HG02970 (cell line): ENCODE data around the gene ITGB8.

Experiments used
- ATAC-seq: cut with Tn5 transposase; IDR thresholded peaks from one replicate; pipeline ENCODE4 v1.9.1; 2021; ENCODE audit warnings: mild to moderate bottlenecking, moderate library complexity, moderate number of reproducible peaks; ENCODE audit not compliant: unreplicated experiment, low FRiP score

The ITGB8 gene

DNA sequence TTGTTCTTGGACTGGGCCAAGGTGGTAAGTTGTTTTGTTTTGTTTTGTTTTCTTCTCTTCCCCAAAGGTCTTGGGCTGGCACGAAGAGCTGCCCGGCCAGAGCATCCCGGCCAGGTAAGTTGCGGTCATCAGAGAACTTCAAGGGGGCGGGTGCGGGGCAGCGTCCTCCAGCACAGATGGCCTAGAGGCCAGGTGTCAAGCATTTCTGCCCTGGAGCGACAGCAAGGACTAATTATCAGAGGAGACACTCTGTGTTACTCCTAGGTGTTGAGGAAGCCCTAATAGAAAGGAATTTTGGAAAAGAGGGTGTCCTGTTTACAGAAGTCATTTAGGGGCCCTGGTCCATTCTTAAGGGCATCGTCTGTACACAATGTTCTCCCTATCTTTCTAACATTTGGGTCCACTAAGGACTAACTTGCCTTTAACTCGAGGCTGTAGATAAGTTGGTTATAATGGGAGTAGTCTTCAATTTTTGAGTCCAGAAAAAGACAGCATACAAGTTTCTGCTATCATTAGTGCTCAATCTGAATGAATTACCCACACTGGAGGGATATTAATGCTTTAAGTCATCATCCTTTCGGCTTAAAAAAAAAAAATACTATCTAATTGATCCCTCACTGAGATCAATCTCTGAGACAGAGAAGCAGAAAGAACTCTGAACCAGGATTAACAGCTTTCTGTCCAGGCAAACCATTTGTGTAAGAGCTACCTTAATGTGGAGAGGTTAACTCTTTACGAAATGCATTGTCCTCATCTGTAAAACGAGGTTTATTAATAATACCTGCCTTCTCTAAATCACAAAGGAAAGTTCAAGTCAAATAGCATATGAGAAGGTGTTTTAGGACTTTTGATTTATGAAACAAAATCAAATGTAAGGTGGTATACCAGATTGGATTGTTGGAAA lies 1.5 kb downstream of the ITGB8 start:
- no peak for ATAC-seq

DNA sequence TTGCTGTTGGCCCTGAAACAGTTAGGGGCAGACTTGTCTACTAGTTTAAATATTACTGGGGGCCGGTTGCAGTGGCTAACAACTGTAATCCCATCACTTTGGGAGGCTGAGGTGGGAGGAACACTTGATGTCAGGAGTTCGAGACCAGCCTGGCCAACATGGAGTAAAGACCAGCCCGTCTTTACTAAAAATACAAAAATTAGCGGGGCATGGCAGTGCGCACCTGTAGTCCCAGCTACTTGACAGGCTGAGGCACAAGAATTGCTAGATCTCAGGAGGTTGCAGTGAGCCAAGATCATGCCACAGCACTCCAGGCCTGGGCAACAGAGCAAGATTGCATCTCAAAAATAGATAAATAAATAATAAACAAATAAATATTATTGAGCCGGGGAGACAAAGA lies 7.6 kb downstream of the ITGB8 start:
- ATAC-seq = no peak

DNA sequence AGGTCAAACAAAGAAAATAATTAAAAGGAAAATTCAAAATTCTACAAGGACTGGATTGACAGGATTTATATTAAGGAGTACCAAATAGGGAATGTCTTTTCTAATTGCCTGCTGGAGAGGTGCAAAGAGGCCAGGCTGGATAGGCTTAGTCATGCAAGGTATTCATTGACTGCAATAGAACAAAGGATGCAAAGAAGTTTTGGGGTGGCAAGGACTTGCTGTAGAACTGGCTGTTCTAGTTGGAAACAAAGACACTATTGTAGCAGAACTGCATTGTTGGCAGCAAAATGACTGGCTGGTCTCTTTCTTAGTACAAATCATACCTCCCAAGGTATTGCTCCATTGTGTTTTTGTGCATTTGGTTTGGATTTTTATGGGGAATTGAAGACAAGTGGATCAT lies 10.1 kb downstream of the ITGB8 start:
- ATAC-seq = no peak

DNA sequence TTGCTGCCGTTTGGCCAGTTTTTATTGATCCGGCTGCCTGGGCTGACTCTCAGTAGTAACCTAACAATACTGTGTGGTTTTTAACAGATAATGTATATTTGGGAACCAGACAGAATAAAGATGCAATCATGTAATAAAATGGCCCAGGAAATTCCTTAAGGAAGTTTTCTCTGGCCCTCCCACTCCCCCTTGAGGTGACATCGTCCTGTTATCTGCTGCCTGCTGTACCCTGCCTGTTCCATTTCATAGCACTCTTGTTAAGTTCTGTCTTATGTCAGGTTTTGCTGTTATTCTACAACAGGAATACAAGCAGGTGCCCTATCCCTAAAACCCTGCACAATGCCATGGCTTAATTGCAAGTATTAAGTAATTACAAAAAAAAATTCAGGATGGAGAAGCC lies 12.5 kb downstream of the ITGB8 start:
- ATAC-seq = no peak

DNA sequence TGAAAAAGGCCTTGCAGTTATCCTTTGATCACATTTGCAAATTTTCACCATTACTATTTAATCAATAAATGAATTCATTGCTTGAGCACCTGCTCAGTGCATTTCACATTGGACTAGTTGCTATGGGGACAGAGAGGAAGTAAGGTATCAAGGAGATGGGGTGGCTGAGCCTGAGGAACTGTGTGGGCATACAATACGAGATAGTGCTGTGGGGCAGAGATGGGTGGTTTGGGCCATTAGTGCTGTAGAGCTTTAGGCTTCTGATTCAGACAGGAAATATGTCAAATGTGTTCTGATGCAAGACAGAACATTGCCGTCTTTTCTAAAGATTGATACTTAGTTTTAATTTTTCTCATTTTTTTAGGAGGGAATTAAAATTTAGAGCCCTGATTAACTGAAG lies 13.2 kb downstream of the ITGB8 start:
- no peak for ATAC-seq

DNA sequence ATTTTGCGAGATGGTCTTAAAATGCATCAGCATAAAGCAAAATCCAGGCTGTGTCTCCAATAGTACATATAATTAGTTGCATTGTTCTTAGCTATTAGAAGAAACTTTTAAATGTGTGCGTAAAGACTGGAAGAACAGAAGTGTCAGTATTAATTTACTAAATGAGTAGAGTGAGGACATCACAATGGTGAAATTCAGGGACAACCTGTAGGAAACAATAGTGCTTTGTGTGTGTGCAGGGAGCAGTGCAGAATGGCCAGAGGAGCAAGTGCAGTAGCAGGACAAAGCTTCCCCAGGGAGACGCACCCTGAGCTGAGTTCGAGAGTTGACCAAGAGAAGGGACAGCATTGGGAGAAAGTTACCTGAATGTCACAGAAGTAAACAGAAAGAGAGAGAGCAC lies 13.7 kb downstream of the ITGB8 start:
- ATAC-seq = no peak

DNA sequence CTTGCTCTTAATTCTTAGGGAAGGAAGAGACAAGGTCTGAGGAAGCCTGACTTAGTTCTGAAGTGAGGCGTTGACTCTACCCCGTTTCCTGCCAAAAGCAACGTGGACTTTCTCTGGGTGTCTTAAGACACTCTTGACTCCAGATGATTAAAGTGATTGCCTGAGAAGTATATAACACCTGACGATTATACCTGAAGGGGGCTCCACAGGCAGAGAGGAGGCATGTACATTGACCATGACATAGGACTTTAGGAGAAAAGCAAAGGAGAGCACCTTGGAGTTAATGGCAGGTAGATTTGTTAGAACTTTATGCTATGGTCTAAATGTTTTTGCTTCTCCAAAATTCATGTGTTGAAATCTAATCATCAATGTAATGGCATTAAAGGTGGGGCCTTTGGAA lies 15.9 kb downstream of the ITGB8 start:
- ATAC-seq = no peak

DNA sequence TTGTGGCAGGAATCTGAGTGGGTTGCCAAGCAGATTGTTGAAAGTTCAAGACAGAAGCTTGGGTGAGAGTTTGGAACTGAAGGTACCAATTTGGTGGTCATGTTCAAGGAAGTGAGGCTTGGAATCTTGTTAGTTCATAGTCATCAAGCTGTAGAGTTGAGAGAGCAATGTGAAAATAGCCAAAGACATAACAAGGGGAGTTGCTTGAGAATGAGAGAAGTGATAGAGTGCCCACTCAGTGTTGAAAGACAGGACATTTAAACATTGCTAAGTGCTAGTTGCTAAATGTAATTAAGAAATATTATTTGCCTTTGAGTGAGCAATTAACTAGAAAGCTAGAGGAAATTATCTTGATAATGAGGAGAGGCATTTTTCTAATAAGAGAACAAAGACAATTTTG lies 17.0 kb downstream of the ITGB8 start:
- ATAC-seq = no peak

DNA sequence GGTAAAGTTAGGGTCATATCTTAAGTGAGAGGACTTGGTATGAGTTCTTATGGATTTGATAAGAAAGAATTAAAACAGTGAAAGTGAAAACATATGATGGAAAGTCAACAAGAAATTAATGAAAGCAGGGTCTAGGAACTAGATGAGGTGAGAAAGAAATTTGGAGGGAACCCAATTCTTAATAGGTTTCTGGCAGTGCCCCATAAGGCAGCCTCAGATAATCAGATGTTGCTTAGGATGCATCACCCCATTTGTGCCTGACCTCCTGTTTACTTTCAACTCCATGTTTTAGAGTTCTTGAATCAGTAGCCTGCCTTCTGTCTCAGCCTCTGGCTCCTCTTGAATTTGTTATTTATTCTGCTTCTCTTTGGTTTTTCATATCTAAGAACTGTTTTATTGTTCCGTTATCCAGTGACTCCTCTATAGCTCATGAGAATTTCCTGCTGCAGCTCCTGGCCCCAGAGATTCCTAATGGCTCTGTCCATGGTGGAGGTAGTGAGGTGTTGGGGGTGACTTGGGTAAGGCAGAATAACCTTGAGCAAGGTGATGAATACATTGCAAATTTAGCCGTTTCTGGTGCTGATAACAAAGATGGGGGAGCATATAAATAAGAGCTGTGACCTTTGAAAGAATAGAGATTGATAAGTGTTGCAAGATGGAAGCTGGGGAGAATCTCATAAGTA lies 17.6 kb downstream of the ITGB8 start:
- ATAC-seq = no peak

DNA sequence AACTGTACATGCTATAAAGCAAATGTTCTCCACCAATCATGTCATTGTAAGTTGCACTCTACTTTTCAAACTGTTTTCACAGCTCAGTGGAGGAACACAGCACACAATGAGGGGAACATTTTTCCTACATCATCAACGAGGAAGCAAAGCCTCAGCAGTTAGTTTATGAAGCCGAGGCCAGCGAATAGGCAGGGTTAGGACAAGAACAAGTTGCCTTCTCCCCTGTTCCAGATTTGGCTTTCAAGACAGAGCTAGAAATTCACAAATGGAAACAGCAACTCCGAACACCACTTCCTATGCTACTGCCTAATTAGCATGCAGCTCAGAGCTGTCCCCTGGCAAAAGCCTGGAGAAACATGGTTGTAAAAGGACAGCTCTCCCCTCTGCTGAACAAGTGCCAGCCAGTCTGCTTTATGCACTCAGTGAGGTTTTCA lies 19.8 kb downstream of the ITGB8 start:
- no peak for ATAC-seq

DNA sequence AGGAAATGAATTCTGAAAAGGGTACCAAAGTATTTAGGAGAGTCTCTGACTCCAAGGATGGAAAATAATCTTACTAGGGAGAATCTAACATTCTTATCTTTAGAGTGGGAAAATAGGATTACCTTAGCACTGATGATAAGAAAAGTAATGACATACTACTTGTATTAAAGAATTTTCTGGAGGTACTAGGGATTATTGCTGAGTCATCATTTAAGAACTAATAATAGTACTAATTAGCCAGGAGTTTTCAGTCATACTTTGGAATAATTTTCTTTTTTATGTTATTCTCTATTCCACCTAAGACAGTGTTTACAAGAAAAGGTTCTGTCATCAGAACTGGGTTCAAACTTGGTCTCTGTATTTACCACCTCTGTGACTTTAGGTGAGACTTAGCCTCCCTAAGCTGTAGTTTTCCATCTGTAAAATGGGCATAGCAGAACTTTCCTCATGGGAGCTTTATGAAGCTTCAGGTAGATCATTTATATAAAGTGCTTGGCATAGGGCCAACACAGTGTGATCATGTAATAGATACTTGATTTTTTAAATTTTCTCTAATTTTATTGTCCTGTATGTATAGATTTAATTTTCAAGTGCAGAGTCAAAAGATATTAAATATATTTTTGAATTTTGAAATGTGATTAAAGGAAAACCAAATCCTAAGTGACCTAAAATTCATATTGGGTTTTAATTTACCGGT lies 20.4 kb downstream of the ITGB8 start:
- ATAC-seq = no peak

DNA sequence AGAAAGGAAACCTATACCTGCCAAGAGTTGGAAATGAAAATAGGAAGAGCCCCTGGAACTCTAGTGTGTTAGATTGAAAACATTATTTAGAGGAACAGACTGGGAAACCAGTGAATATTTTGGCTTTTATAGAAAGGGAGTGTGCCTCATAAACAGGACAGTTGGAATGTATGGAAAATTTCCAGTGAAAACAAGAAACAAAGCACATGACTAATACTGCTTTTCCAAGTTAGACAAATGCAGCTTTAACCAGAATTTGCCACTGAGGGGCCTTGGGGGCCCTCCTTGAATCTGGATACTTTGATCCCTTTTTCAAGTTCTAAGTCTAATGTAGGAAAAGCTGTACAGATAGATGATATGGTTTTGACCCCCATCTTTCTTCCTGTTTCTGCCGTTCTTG lies 21.2 kb downstream of the ITGB8 start:
- ATAC-seq = no peak

DNA sequence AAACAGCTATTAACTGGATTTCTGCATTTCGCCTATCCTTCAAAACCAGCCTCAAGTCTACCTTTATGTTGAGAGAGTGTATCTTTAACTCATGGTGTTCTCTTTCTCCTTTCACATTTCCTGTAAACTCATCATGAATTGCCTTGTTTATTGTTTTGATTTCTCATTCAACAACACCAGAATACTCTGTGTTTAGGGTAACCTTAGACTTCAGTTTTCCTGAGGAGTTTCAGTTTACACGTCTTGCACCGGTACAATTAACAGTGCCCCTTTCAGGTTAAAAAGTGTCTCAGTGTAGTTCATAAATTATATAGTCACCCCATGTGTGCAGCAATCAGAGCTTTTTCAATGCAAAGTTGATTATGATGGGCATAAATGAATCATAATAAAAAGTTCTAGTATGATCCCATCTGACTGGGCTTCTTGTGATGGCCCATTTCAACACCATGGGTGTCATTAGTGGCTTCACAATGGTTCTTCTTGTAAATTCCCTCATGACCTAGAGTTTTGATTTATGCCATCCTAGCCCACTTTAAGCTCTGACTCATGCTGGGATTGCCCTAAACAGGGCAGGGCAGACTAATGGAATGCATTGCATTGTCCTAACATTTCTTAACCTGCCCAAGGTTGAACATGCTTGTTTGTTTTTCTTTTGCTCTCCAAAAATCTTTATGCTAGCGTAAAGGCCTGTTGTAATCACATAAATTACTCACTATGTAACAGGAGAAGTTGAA lies 22.0 kb downstream of the ITGB8 start:
- ATAC-seq = no peak

DNA sequence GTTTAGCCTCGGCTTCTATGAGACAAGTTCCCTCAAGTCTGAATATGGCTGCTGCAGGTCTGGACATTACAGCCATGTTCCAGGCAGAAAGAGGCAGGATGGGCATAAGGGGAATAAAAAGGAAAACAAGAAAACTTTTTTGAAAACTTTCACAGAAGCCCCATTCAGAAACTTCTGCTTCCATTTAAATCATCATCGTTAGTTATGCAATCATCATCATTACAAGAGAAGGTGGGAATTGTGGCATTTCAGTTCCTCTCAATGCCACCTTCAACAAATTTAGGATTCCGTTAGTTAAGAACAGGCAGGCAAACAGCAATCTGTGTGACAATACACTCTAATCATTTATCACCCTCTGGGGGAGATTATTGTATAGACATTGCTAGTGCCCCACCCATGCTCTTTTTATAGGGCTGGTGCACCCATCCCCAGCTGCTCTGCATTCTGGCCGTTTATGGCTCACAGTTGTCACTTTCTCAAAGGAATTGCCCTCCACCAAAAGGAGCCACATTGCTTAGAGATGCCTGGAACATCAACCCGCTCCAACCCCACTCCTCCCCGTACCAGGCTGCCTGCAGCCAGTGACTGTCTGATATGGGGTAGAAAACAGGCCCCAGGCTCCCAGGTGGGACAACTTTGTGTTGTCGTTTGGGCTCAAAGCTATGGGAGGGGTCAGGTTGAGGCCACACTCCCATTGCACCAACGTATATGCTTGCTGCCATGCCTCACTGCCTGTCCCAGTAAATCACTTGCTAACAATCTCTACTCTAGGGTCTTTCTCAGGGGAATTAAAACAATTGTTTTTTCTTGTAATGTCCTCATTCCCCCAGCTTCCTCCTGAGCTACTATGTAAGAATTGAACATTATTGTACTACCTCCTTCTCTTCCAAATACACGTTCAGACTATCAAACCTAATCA lies 24.2 kb downstream of the ITGB8 start:
- no peak for ATAC-seq

DNA sequence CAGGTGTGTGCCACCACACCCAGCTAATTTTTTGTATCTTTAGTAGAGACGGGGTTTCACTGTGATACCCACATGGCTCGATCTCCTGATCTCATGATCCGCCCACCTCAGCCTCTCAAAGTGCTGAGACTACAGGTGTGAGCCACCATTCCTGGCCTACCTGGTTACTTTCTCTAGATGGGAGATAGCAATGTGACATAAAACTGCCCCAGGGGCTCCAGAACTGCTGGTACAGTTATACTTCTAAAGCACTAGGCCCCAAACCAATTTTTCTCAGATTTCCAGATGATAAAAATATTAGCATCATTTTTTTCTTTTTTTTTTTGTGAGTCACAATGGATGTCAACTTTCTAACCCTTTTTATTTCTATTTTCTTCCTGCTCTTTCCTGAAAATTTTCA lies 27.4 kb downstream of the ITGB8 start:
- no peak for ATAC-seq

DNA sequence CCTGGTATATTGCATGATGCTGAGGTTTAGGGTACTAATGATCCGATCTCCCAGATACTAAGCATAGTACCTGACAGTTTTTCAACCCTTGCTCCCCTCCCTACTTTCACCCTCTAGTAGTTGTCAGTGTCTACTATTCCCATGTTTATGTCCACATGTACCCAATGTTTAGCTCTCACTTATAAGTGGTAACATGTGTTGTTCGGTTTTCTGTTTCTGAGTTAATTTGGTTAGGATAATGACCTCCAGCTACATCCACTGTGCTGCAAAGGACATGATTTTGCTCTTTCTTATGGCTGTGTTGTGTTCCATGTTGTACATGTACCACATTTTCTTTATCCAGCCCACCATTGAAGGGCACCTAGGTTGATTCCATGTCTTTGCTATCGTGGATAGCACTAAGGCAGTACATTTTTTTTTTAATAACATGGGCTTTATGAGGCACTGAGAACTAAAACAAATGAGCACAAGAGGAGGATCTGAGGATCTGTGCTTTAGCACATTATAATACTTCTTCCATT lies 28.1 kb downstream of the ITGB8 start:
- ATAC-seq = no peak

DNA sequence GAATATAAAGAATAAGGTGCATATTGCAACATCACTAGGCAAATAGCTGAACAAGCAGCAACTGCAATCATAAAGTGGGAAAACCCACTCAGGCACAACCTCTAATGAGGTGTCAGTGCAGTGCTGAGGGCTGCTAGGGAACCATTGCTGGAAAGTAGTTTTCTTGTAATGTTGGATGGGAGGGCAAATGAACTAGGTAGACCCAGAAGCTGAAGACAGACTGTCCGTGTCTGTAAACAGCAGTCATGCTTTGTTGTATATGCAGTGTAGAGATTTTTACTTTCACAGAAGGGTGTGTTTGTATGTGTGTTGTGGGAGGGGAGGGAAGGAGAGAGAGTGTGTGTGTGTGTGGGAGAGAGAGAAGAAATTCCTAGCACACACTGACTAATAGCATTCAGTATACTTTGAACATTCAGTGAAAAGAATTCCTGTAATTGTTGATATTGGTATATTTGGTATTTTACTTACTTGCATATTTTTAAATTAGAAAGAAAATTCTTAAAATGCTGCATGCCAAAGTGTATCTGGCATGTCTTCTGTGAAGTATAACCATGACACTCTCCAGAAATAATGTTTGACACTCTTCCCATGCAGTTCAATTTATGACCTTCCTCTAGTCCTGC lies 28.8 kb downstream of the ITGB8 start:
- no peak for ATAC-seq

DNA sequence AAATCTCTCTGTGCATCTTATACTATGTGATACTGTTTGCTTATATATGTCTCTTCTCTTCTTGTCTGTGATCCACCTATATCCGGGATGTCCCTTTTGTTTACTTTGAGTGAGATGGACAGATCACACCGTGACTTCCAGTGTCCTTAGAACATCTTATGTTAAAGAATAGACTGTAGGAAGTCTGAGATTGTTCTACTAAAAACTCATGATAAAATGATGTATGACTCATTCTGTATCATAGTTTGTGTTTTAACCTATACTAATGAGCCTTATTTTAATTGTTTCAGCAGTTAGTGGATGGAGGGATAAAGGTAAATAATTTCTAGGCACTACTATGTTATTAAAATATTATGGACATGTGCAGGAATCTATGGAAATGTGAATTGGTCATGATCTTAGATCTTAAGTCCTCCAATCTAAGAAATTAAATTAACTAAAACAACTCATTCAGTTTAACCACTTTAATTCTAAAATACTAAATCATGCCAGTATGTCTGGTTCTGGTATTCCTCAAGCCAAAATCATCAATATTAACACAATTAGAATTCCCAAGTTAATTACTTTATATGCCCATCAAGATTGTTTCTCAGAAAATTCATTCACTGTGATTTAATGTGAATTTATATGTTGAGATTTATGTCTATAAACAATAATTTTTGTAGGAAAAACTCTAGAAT lies 32.0 kb downstream of the ITGB8 start:
- no peak for ATAC-seq
